GM18951 (cell line): Measurements from ENCODE around the gene SMOC2.

Source experiments
- POLR2A ChIP-seq: IDR thresholded peaks from 4 replicates; pipeline ENCODE4 v1.6.1; 2011; ENCODE audit warnings: mild to moderate bottlenecking; ENCODE audit not compliant: insufficient read length, insufficient read depth; ENCODE audit errors: extremely low read depth
- in situ Hi-C: fragments of 300-500 bp; cut with MboI; formaldehyde crosslinking; loops from one replicate; pipeline ENCODE4 v1.12.0; 2022; ENCODE audit warnings: low sequenced_read_pairs, mixed read lengths, inconsistent platforms; ENCODE audit not compliant: unreplicated experiment

SMOC2 gene

GRCh38 chr6:168540713-168541291, 99.8 kb downstream of the SMOC2 start:
- no peak for TF ChIP-seq POLR2A
- in situ Hi-C loops: no loop called here

- in situ Hi-C loops: no loop called here
- TF ChIP-seq POLR2A: no peak
Observed at GRCh38 chr6:168541307-168541706, 100.3 kb downstream of the SMOC2 start.

- TF ChIP-seq POLR2A: no peak
Observed at GRCh38 chr6:168542301-168542700, 101.3 kb downstream of the SMOC2 start.

DNA sequence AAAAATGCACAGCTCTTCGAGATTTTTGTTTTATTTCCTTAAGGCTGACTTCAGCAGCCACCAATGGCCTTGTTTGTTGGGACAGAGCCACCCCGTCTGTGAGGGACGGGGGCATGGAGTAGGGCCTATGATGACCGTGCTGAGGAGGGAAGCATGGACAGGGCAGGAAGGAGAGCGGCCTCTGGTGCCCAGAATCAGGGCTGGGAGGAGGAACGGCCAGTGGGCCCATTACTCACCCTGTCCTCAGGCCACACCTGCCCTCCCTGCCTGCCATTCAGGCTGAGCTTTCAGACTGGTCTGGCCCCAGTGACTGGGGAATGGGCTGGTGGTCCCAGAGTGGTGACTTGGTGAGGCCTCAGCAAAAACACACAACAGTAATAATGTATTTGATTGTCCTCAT, 104.4 kb downstream of the SMOC2 start:
- no peak for TF ChIP-seq POLR2A
- in situ Hi-C loops: no loop called here

More at GRCh38 chr6:168542301-168542700, 101.3 kb downstream of the SMOC2 start:
- in situ Hi-C loops: no loop called here

DNA sequence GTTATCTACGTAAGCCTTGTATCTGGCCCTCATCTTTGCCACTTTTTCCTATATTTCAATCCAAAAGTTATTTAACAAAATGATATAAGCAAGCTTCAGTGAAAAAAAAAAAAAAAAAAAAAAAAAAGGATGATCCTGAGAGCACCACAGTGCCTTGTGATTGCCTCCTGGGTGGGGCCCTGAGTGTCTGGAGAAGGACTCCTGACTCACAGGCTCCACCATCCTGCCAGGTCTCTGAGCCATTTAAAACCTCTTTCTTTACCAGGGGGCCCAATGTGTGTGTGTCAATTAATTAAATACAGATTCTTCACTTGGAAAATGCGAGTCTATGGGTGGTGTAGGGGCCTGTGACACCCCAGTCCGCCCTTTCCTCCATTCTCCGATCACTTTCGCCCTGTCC, 105.2 kb downstream of the SMOC2 start:
- no peak for TF ChIP-seq POLR2A
- in situ Hi-C loops: no loop called here

GRCh38 chr6:168546730-168547129, 105.7 kb downstream of the SMOC2 start:
- in situ Hi-C loops: no loop called here
- TF ChIP-seq POLR2A: no peak

GRCh38 chr6:168550326-168550725, 109.3 kb downstream of the SMOC2 start:
- in situ Hi-C loops: no loop called here
- TF ChIP-seq POLR2A: no peak

GRCh38 chr6:168554472-168554871, 113.5 kb downstream of the SMOC2 start:
- no peak for TF ChIP-seq POLR2A
- in situ Hi-C loops: no loop called here

GRCh38 chr6:168554898-168555617, 114.1 kb downstream of the SMOC2 start:
- in situ Hi-C loops: no loop called here
- no peak for TF ChIP-seq POLR2A

- in situ Hi-C loops: no loop called here
- no peak for TF ChIP-seq POLR2A
Observed at GRCh38 chr6:168555618-168556273, 114.8 kb downstream of the SMOC2 start.

- TF ChIP-seq POLR2A: no peak
Observed at GRCh38 chr6:168557512-168557911, 116.5 kb downstream of the SMOC2 start.

DNA sequence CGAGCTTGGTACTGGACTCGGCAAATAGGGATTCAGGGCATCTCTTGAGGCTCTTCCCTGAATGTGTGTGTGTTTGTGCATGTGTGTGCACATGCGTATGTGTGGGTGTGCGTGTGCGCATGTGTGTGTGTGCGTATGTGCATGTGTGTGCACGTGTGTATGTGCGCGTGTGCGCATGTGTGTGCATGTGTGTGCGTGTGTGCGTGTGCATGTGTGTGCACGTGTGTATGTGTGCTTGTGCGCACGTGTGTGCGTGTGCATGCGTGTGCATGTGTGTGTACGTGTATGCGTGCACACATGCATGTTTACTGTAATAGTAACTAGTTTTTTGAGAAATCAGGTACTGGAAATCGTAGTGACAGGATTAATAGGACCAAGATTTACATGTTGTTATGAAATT, 117.7 kb downstream of the SMOC2 start:
- in situ Hi-C loops: no loop called here

More at GRCh38 chr6:168557512-168557911, 116.5 kb downstream of the SMOC2 start:
- in situ Hi-C loops: no loop called here

GRCh38 chr6:168559574-168560098, 118.7 kb downstream of the SMOC2 start:
- no peak for TF ChIP-seq POLR2A
- in situ Hi-C loops: no loop called here

More for the DNA sequence above, 117.7 kb downstream of the SMOC2 start:
- TF ChIP-seq POLR2A: no peak
